Right ventricle myocardium inferior (tissue), 1 donor: ENCODE results near the gene ABCG8. TPM values are rescaled to one million over a fixed set of nuclear protein-coding genes. Genes with fewer than 3 reads are reported as not detected.
A peak's percentile ranks its signal among the peaks of the same experiment; 100 is the strongest.
"Not testable (repeated sequence)": the region's sequence is repeated elsewhere in the genome, so short reads cannot be mapped to it uniquely, and the experiment has no call there.

Source experiments
- ATAC-seq: fragments of 200-7000 bp; cut with Tn5 transposase; one replicate; pipeline ENCODE4 v1.9.1; 2020; ENCODE audit warnings: mild to moderate bottlenecking, moderate library complexity
- DNase-seq: peaks from one replicate; pipeline ENCODE4 v3.0.0; 2021; ENCODE audit errors: missing footprints
- intact Hi-C: fragments of 100-400 bp; cut with DNase I; formaldehyde crosslinking; loops from one replicate; pipeline ENCODE4 v1.11.0; 2022
- total RNA-seq: library from RNA; stranded (reverse); fragmentation: NEBNext Ultra II Directional; extraction: Animal tissue kit (Norgen Biotek cat#: 25700); gene quantifications from one replicate; pipeline ENCODE4 v1.2.1, GENCODE V29; 2021
- donor health status: DM: no; HTN: yes; CAD: no; lungs with severe emphysema.

ABCG8 gene
- total RNA-seq, 1 donor from 2014 or later = 0.32 TPM

GRCh38 chr2:43898134-43898837 is 59.5 kb downstream of the ABCG8 start:
- DNase-seq (peak; percentile 55), ATAC-seq (no peak)
- intact Hi-C loops = no loop called here

GRCh38 chr2:43898838-43899346 is 60.1 kb downstream of the ABCG8 start:
- DNase-seq (no peak), ATAC-seq (no peak)
- intact Hi-C loops = no loop called here

- no peak for DNase-seq
- intact Hi-C loops = no loop called here
- no peak for ATAC-seq
Measured at GRCh38 chr2:43899589-43899988, 60.8 kb downstream of the ABCG8 start.

GRCh38 chr2:43905371-43905803 is 66.6 kb downstream of the ABCG8 start:
- intact Hi-C loops = no loop called here
- DNase-seq (no peak), ATAC-seq (no peak)

DNA sequence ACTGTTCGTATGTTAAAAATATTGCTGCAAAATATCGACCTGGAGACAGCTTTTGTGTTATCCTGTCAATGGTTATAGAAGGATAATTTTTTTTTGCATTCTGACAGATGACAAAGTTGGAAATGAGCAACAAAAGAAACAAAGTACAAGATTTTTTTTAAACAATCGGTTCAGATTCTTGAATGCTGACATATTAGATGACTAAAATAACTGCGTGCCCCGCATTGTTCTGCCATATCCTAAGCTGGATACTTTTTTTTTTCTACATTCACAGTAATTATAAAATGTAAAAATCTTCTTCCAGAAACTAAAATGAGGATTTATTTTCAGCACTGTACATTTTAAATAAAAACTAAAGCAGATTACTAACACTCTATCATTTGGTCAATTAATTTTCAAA is 67.1 kb downstream of the ABCG8 start:
- no peak for DNase-seq
- intact Hi-C loops = no loop called here
- ATAC-seq = no peak

DNA sequence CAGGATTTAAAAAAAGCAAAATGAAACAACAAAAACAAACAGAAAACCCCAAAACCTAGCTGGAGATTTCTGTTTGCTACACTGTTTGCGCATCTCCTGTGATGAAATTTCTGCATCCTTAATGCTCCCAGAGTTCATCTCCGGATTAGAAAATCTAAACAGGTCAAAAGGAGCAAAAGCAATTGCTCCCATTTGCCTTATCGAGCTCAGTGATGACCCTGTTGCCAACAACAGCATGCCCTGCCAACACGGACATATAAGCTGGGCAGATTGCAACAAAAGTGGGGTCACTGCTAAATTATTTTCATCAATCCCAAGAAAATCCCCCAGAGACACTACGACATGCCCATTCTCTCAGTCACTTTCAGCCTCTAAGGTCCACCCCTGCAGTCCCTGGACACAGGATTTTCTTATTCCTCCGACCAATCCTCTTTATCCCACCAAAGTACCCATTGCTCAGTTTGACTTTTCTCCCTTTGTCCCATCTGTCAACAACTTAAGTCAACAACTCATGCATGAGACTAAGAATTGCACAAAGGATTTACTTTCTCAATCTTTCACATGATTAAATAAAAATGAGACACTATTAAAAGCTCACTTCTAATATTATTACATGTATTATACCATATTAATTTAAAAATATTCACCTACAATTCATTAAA is 67.8 kb downstream of the ABCG8 start:
- ATAC-seq = no peak
- intact Hi-C loops = no loop called here

GRCh38 chr2:43911136-43911790 is 72.5 kb downstream of the ABCG8 start:
- intact Hi-C loops, DNase-seq, ATAC-seq: not testable (repeated sequence)

More for the DNA sequence above, 67.8 kb downstream of the ABCG8 start:
- DNase-seq = no peak

DNA sequence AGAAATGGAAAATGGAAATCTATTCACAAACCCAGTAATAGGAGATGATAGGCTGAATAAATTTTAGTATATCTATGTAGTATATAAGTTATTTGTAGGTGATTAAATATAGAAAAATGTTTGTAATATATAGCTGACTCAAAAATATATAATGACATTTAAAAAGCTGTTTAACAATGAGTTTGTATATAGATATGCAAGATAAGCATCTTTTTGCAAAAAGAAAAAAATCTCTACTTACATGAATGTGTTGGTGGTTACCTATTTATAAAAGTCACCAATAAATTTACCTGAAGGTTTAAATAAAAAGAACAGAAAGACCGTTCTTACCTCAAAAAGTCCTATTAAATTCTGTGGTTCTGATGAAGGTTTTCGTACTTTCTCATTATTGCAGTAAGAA is 85.7 kb downstream of the ABCG8 start:
- intact Hi-C loops = no loop called here

DNA sequence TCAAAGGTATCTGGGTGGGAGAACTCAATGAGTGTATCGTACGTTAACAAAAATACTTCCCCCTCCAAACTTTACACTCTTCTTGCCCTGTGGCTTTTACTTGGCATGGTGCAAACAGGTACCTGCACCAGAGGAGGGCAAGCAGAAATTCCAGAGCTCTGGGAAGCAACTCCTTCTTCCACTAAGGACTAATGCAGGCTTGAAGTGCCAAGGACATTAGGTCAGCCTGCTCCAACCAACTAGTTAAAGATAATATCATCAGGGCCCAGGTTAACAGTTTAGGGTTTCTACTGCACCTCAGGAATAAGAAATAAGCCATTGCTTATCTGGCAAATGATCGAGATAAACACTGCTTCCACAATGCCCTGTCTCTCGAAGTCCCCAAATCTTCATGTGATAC is 86.7 kb downstream of the ABCG8 start:
- intact Hi-C loops = no loop called here
- ATAC-seq = no peak
- DNase-seq = no peak

More for the DNA sequence above, 85.7 kb downstream of the ABCG8 start:
- ATAC-seq = no peak
- no peak for DNase-seq

DNA sequence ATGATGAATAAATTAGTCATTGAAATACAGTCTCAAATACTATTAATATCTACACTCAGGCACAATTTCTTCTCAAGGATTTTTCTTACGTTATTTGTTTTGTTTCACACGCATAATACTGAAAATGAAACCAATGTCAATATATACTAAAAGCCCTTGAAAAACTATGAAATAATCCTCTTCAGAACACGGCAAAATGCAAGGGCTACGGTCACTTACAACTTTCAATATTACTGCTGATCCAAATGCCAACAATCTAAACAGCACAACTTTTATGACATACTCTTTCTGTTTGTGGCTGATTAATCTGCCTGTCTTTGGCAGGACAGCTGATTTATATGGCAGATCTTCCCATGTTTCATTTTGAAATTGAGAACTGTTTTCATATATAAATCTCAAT is 88.7 kb downstream of the ABCG8 start:
- ATAC-seq (no peak), DNase-seq (no peak)
- intact Hi-C loops = no loop called here

- no peak for ATAC-seq
- intact Hi-C loops = no loop called here
Measured at GRCh38 chr2:43931293-43931692, 92.5 kb downstream of the ABCG8 start.

More at GRCh38 chr2:43931293-43931692, 92.5 kb downstream of the ABCG8 start:
- DNase-seq = no peak

Other genes with a start within 250 kb of the ABCG8 start
- 10.5 TPM for gene THADA, start 242.9 kb upstream of the ABCG8 start, total RNA-seq
- 1.1 TPM for gene PLEKHH2, start 201.7 kb upstream of the ABCG8 start, total RNA-seq
- 0.62 TPM for gene C1GALT1C1L, start 162.5 kb upstream of the ABCG8 start, total RNA-seq
- 6.7 TPM for gene DYNC2LI1, start 64.9 kb upstream of the ABCG8 start, total RNA-seq
- not detected for gene ABCG5, start 132 bp upstream of the ABCG8 start, total RNA-seq
- gene LRPPRC, start 157.0 kb downstream of the ABCG8 start, total RNA-seq = 83.9 TPM